ENCODE measurements around the gene PDGFA.

The PDGFA gene

GRCh38 chr7:463817-464453, 55.7 kb downstream of the PDGFA start:
- Histone ChIP-seq H3K36me3 (no peaks in the 10 kb centered on the region), H3K27me3 (no peaks in the 10 kb centered on the region), H3K4me3 (ENCODE audit: low read depth in 1 of 2, low read length in 1 of 2) (no peak overlapping the region), H3K27ac (no peak overlapping the region), H3K4me1 (ENCODE audit: control insufficient read depth in 1 of 2, insufficient read depth in 1 of 2, low read depth in 1 of 2, low read length in 1 of 2) (peaks cover 0 to 5% of the 10 kb centered on the region in 2 experiments), H3K9me3 (no peaks in the 10 kb centered on the region)
- no peak for TF ChIP-seq CTCF (IDR thresholded peaks at IDR 0.05)

GRCh38 chr7:463362-463781, 56.3 kb downstream of the PDGFA start:
- no peak overlapping the region for H3K27ac ChIP-seq
- no peaks in the 10 kb centered on the region for H3K36me3 ChIP-seq
- H3K9me3 ChIP-seq = no peaks in the 10 kb centered on the region
- no peak for TF ChIP-seq CTCF (IDR thresholded peaks at IDR 0.05)
- H3K27me3 ChIP-seq = no peaks in the 10 kb centered on the region
- H3K4me1 ChIP-seq (ENCODE audit: control insufficient read depth in 1 of 2, insufficient read depth in 1 of 2, low read depth in 1 of 2, low read length in 1 of 2) = no peaks in the 10 kb centered on the region
- H3K4me3 ChIP-seq (ENCODE audit: low read depth in 1 of 2, low read length in 1 of 2) = no peak overlapping the region

- no peak overlapping the region for H3K4me3 ChIP-seq (ENCODE audit: low read depth in 1 of 2, low read length in 1 of 2)
- no peak overlapping the region for H3K27ac ChIP-seq
- no peaks in the 10 kb centered on the region for H3K4me1 ChIP-seq (ENCODE audit: control insufficient read depth in 1 of 2, insufficient read depth in 1 of 2, low read depth in 1 of 2, low read length in 1 of 2)
- TF ChIP-seq CTCF (IDR thresholded peaks at IDR 0.05) = no peak
- no peaks in the 10 kb centered on the region for H3K27me3 ChIP-seq
- H3K36me3 ChIP-seq = no peaks in the 10 kb centered on the region
- no peaks in the 10 kb centered on the region for H3K9me3 ChIP-seq
Observed at GRCh38 chr7:462173-463103, 57.2 kb downstream of the PDGFA start.

GRCh38 chr7:461453-462172, 58.0 kb downstream of the PDGFA start:
- Histone ChIP-seq H3K27me3 (no peaks in the 10 kb centered on the region), H3K4me1 (ENCODE audit: control insufficient read depth in 1 of 2, insufficient read depth in 1 of 2, low read depth in 1 of 2, low read length in 1 of 2) (no peaks in the 10 kb centered on the region), H3K27ac (no peak overlapping the region), H3K9me3 (no peaks in the 10 kb centered on the region), H3K4me3 (ENCODE audit: low read depth in 1 of 2, low read length in 1 of 2) (no peak overlapping the region), H3K36me3 (no peaks in the 10 kb centered on the region)
- no peak for TF ChIP-seq CTCF (IDR thresholded peaks at IDR 0.05)

GRCh38 chr7:461117-461452, 58.6 kb downstream of the PDGFA start:
- H3K4me1 ChIP-seq (ENCODE audit: control insufficient read depth in 1 of 2, insufficient read depth in 1 of 2, low read depth in 1 of 2, low read length in 1 of 2) = no peaks in the 10 kb centered on the region
- TF ChIP-seq CTCF (IDR thresholded peaks at IDR 0.05) = no peak
- no peak overlapping the region for H3K27ac ChIP-seq

More at GRCh38 chr7:461117-461452, 58.6 kb downstream of the PDGFA start:
- Histone ChIP-seq H3K4me3 (ENCODE audit: low read depth in 1 of 2, low read length in 1 of 2) (no peak overlapping the region), H3K27me3 (no peaks in the 10 kb centered on the region), H3K36me3 (no peaks in the 10 kb centered on the region), H3K9me3 (no peaks in the 10 kb centered on the region)
